MM.1S (cell line): ENCODE data around the gene COMTD1.

Experiments
- EZH2 ChIP-seq: fragments of 300-600 bp; sonication (generic); optimal IDR thresholded peaks from 2 replicates; pipeline ENCODE3; 2017; ENCODE audit warnings: low read depth, mild to moderate bottlenecking, antibody characterized with exemption, low read length, mixed read lengths
- EZH2phosphoT487 ChIP-seq: fragments of 300-600 bp; sonication (generic); IDR thresholded peaks from 2 replicates; pipeline ENCODE4 v1.6.1; 2018; ENCODE audit warnings: antibody characterized with exemption, low read length
- TF ChIP-seq, protein P1 (sequence below): fragments of 300-600 bp; sonication (generic); IDR thresholded peaks from 2 replicates; pipeline ENCODE4 v1.5.1; 2016; ENCODE audit warnings: antibody characterized with exemption, low read length, mixed read lengths

DNA sequence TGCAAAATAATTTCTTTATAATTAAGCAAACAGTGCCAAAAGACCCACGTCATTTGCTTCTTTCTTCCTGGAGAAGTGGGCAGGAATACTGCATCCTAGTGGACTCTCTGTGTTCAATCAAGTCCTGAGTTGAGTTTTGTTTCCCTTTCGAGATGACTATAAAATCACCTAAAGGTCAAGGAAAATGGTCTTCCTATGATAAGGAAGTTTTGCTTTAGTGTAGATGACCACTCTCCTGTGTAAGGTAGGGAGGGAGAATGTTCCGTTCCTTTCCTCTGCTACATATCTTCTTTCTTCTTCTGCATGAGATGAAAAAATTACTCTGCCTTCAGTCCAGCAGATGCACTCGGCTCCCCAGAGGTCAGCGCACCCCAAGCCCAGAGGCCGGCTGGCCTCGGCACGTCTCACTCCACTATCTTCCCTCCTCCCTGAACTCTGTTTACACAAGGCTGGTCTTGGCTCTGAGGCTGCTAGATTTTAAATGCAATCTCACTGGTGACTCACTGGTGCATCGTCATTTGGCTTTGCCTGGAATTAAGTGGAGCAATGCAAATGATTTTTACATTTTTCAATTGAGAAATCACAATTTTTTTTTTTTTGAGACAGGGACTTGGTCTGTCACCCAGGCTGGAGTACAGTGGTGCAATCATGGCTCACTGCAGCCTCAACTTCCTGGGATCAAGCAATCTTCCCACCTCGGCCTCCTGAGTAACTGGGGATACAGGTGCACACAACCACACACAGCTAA is 43.8 kb downstream of the COMTD1 start:
- no peak for TF ChIP-seq EZH2
- TF ChIP-seq, protein P1, sequence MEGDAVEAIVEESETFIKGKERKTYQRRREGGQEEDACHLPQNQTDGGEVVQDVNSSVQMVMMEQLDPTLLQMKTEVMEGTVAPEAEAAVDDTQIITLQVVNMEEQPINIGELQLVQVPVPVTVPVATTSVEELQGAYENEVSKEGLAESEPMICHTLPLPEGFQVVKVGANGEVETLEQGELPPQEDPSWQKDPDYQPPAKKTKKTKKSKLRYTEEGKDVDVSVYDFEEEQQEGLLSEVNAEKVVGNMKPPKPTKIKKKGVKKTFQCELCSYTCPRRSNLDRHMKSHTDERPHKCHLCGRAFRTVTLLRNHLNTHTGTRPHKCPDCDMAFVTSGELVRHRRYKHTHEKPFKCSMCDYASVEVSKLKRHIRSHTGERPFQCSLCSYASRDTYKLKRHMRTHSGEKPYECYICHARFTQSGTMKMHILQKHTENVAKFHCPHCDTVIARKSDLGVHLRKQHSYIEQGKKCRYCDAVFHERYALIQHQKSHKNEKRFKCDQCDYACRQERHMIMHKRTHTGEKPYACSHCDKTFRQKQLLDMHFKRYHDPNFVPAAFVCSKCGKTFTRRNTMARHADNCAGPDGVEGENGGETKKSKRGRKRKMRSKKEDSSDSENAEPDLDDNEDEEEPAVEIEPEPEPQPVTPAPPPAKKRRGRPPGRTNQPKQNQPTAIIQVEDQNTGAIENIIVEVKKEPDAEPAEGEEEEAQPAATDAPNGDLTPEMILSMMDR = no peak
- TF ChIP-seq EZH2phosphoT487 = no peak
